Forelimb muscle (tissue), 1 donor: ENCODE results near the gene CDT1. TPM values are rescaled to one million over a fixed set of nuclear protein-coding genes. Genes with fewer than 3 reads are reported as not detected.

Source experiments
- DNase-seq: peaks from one replicate; pipeline ENCODE4 v3.0.0-alpha.2; 2013; ENCODE audit warnings: low read depth
- polyA plus RNA-seq: library from polyadenylated mRNA; unstranded; fragments of 120-200 nt; gene quantifications from one replicate; pipeline ENCODE4 v1.2.1, GENCODE V29; 2013; ENCODE audit not compliant: insufficient read length

The CDT1 gene
- polyA plus RNA-seq, 1 donor = 5.6 TPM

- no peak for DNase-seq
Observed at GRCh38 chr16:88856122-88856827, 52.7 kb downstream of the CDT1 start.

- DNase-seq = peak; percentile 71
Observed at GRCh38 chr16:88856828-88857727, 53.5 kb downstream of the CDT1 start, which contains the start of the genes GALNS and TRAPPC2L. TSS of gene GALNS (minus strand) at chr16:88856947. CDS start at chr16:88856877, 70 bp downstream. TSS of gene TRAPPC2L (plus strand) at chr16:88857127. CDS start at chr16:88857151, 24 bp downstream.

- peak; percentile 13 for DNase-seq
Observed at GRCh38 chr16:88857728-88858339, 54.2 kb downstream of the CDT1 start.

Other genes with a start within 250 kb of the CDT1 start
- 26.0 TPM for gene ZC3H18, start 233.4 kb upstream of the CDT1 start, polyA plus RNA-seq
- not detected for gene IL17C, start 165.2 kb upstream of the CDT1 start, polyA plus RNA-seq
- 39.6 TPM for gene CYBA, start 152.7 kb upstream of the CDT1 start, polyA plus RNA-seq
- 30.1 TPM for gene MVD, start 140.7 kb upstream of the CDT1 start, polyA plus RNA-seq
- gene SNAI3, start 117.3 kb upstream of the CDT1 start, polyA plus RNA-seq = 7.9 TPM
- gene RNF166, start 97.4 kb upstream of the CDT1 start, polyA plus RNA-seq = 16.0 TPM
- gene CTU2, start 97.3 kb upstream of the CDT1 start, polyA plus RNA-seq = 12.0 TPM
- gene PIEZO1, start 18.6 kb upstream of the CDT1 start, polyA plus RNA-seq = 52.2 TPM
- gene APRT, start 8.1 kb downstream of the CDT1 start, polyA plus RNA-seq = 54.2 TPM
- 17.1 TPM for gene GALNS, start 53.2 kb downstream of the CDT1 start, polyA plus RNA-seq
- 52.2 TPM for gene TRAPPC2L, start 53.3 kb downstream of the CDT1 start, polyA plus RNA-seq
- gene PABPN1L, start 62.9 kb downstream of the CDT1 start, polyA plus RNA-seq = 0.11 TPM
- 18.9 TPM for gene CBFA2T3, start 173.4 kb downstream of the CDT1 start, polyA plus RNA-seq